GM12878 (cell line): Measurements from ENCODE around the gene VSTM2L. TPM values are rescaled to one million over a fixed set of nuclear protein-coding genes. Genes with fewer than 3 reads are reported as not detected.

Experiments used
- ASH2L ChIP-seq: fragments of 300-600, 200-600 bp; sonication (generic); IDR thresholded peaks from 2 replicates; pipeline ENCODE4 v1.6.1; 2017; ENCODE audit warnings: low read depth, mild to moderate bottlenecking, borderline replicate concordance
- CBX5 ChIP-seq: sonication (generic); IDR thresholded peaks from 2 replicates; pipeline ENCODE4 v1.6.1; 2016; ENCODE audit warnings: low read depth, moderate library complexity, mild to moderate bottlenecking, inconsistent platforms
- CEBPB ChIP-seq, 2 experiments: fragments of 150-350 bp in 1 of 2; IDR thresholded peaks; 2 replicates each; pipeline ENCODE4 v1.6.1; 2012 to 2014; ENCODE audit warnings: low read depth in 2 of 2, low read length in 2 of 2, borderline replicate concordance in 1 of 2, inconsistent platforms in 1 of 2
- CREM ChIP-seq: IDR thresholded peaks from 2 replicates; pipeline ENCODE4 v1.6.1; 2014; ENCODE audit warnings: antibody characterized with exemption, low read depth
- IKZF2 ChIP-seq, 2 experiments: fragments of 450-650 bp; IDR thresholded peaks; 2 replicates each; pipeline ENCODE4 v1.6.1; 2017; ENCODE audit warnings: mild to moderate bottlenecking in 2 of 2, moderate library complexity in 2 of 2
- IRF4 ChIP-seq: IDR thresholded peaks from 2 replicates; pipeline ENCODE4 v1.6.1; 2011; ENCODE audit warnings: low read depth, low read length
- SIX5 ChIP-seq: IDR thresholded peaks from 2 replicates; pipeline ENCODE4 v1.6.1; 2011; ENCODE audit warnings: mild to moderate bottlenecking, low read depth, low read length, moderate library complexity; ENCODE audit not compliant: severe bottlenecking
- SREBF1 ChIP-seq: IDR thresholded peaks from 2 replicates; pipeline ENCODE4 v1.6.1; 2012; ENCODE audit warnings: mild to moderate bottlenecking, low read length
- polyA plus RNA-seq, 11 experiments: library from polyadenylated mRNA; depleted of rRNA in 4 of 11; unstranded in 6 of 11; stranded (reverse) in 5 of 11; fragments of >200 nt; fragmentation: Nextera tagmentation in 4 of 11; fragmentation: Illumina TruSeq in 1 of 11; extraction: Ambion mirVana in 4 of 11; extraction: Trizol in 1 of 11; gene quantifications; 1 replicate in 1 of 11; 2 replicates in 10 of 11; pipeline versions ENCODE4 v1.2.1 to v1.2.3, GENCODE V29; 2011 to 2016; ENCODE audit warnings: inconsistent platforms in 2 of 11, missing spikeins in 2 of 11, low read depth in 1 of 11
- total RNA-seq, 4 experiments: library from RNA; depleted of rRNA in 3 of 4; stranded (reverse); fragments of >200 nt in 3 of 4; fragmentation: Illumina TruSeq in 1 of 4; extraction: Trizol in 1 of 4; gene quantifications; 2 replicates each; pipeline versions ENCODE4 v1.2.1 to v1.2.3, GENCODE V29; 2013 to 2021
- TF ChIP-seq, protein P1 (sequence below): fragments of 450-650 bp; IDR thresholded peaks from 2 replicates; pipeline ENCODE4 v1.6.1; 2018; ENCODE audit warnings: mild to moderate bottlenecking, low read depth, moderate library complexity; ENCODE audit not compliant: partially characterized antibody
- TF ChIP-seq, protein P2 (sequence below): fragments of 150-350 bp; IDR thresholded peaks from 2 replicates; pipeline ENCODE4 v1.6.1; 2014; ENCODE audit warnings: mild to moderate bottlenecking, low read depth, low read length

VSTM2L gene
- total and polyA plus RNA-seq, 10 of the 15 experiments (the other 5 are each of a cell fraction or from before 2014, with no cell fraction given), result 0.05 to 1.5 (median 0.63) TPM; not detected in 2

- TF ChIP-seq, protein P1, sequence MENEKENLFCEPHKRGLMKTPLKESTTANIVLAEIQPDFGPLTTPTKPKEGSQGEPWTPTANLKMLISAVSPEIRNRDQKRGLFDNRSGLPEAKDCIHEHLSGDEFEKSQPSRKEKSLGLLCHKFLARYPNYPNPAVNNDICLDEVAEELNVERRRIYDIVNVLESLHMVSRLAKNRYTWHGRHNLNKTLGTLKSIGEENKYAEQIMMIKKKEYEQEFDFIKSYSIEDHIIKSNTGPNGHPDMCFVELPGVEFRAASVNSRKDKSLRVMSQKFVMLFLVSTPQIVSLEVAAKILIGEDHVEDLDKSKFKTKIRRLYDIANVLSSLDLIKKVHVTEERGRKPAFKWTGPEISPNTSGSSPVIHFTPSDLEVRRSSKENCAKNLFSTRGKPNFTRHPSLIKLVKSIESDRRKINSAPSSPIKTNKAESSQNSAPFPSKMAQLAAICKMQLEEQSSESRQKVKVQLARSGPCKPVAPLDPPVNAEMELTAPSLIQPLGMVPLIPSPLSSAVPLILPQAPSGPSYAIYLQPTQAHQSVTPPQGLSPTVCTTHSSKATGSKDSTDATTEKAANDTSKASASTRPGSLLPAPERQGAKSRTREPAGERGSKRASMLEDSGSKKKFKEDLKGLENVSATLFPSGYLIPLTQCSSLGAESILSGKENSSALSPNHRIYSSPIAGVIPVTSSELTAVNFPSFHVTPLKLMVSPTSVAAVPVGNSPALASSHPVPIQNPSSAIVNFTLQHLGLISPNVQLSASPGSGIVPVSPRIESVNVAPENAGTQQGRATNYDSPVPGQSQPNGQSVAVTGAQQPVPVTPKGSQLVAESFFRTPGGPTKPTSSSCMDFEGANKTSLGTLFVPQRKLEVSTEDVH, result no peak
- TF ChIP-seq CBX5 (no peak), CREM (no peak), SREBF1 (no peak), IKZF2 (IDR thresholded peaks at IDR 0.05) (no peak), SIX5 (no peak), IRF4 (no peak), ASH2L (no peak), CEBPB (IDR thresholded peaks at IDR 0.05; ENCODE audit: borderline replicate concordance in 1 of 2, low read depth in 2 of 2, low read length in 2 of 2) (no peak)
- TF ChIP-seq, protein P2, sequence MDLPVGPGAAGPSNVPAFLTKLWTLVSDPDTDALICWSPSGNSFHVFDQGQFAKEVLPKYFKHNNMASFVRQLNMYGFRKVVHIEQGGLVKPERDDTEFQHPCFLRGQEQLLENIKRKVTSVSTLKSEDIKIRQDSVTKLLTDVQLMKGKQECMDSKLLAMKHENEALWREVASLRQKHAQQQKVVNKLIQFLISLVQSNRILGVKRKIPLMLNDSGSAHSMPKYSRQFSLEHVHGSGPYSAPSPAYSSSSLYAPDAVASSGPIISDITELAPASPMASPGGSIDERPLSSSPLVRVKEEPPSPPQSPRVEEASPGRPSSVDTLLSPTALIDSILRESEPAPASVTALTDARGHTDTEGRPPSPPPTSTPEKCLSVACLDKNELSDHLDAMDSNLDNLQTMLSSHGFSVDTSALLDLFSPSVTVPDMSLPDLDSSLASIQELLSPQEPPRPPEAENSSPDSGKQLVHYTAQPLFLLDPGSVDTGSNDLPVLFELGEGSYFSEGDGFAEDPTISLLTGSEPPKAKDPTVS, result no peak
Observed at GRCh38 chr20:37929683-37930014, 26.7 kb downstream of the VSTM2L start (continued).
